ENCODE results near the gene KIF26A.

Gene KIF26A

GRCh38 chr14:104179564-104180129 lies 41.3 kb downstream of the KIF26A start:
- no peak for TF ChIP-seq CTCF (IDR thresholded peaks at IDR 0.05; ENCODE audit: borderline replicate concordance, insufficient read depth, low read depth, low read length)
- H3K4me3 ChIP-seq (ENCODE audit: low read depth, low read length), result no peak overlapping the region

- no peak for TF ChIP-seq CTCF (IDR thresholded peaks at IDR 0.05; ENCODE audit: borderline replicate concordance, insufficient read depth, low read depth, low read length)
- no peak overlapping the region for H3K4me3 ChIP-seq (ENCODE audit: low read depth, low read length)
Observed at GRCh38 chr14:104180561-104181165, 42.3 kb downstream of the KIF26A start.

GRCh38 chr14:104181761-104182530 lies 43.6 kb downstream of the KIF26A start:
- no peak for TF ChIP-seq CTCF (IDR thresholded peaks at IDR 0.05; ENCODE audit: borderline replicate concordance, insufficient read depth, low read depth, low read length)
- H3K4me3 ChIP-seq (ENCODE audit: low read depth, low read length), result no peak overlapping the region

- TF ChIP-seq CTCF (IDR thresholded peaks at IDR 0.05; ENCODE audit: borderline replicate concordance, insufficient read depth, low read depth, low read length), result no peak
- no peak overlapping the region for H3K4me3 ChIP-seq (ENCODE audit: low read depth, low read length)
Observed at GRCh38 chr14:104182857-104183425, 44.6 kb downstream of the KIF26A start.

DNA sequence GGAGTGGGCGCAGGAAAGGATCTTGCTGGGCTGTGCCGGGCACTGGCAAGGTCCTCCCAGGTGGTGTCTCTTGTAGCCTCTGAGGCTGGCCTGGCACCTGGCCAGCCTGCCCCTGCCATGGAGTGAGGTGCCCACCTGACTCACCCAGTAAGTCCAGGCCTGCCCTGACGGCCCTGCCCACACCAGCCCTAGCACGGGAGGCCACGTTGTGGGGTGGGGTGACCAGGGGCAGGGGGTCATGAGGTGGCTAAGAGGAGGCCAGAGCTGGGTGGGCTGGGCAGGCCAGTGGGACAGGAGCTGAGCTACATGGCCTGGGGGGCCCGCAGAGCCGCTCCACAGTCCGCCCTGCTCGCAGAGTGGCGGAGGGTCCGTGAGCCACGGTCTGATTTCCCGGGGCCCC lies 45.4 kb downstream of the KIF26A start:
- TF ChIP-seq CTCF (IDR thresholded peaks at IDR 0.05; ENCODE audit: borderline replicate concordance, insufficient read depth, low read depth, low read length), result no peak
- no peak overlapping the region for H3K4me3 ChIP-seq (ENCODE audit: low read depth, low read length)

DNA sequence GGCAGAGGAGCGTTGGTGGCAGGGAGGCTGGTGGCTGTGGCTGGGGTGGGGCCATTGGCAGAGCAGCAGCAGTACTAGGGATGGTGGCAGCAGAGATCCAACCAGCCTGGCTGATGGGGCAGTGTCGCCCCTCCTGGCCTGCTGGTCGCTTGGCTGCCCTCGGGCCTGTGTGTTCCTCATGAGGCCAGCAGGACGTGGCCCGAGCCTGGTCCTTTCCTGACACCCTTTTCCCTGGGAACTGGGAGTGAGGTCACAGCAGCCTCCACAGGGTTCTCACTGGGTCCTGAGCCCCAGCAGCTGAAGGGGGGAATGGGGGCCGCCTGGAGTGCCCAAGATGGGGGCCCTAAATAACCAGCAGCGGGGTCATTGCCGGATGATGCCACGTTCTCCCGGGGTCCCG lies 46.1 kb downstream of the KIF26A start:
- H3K4me3 ChIP-seq (ENCODE audit: low read depth, low read length), result no peak overlapping the region
- no peak for TF ChIP-seq CTCF (IDR thresholded peaks at IDR 0.05; ENCODE audit: borderline replicate concordance, insufficient read depth, low read depth, low read length)
